A673 (cell line): ENCODE data around the gene ZNF688. TPM values are rescaled to one million over a fixed set of nuclear protein-coding genes. Genes with fewer than 3 reads are reported as not detected.
"Not testable (repeated sequence)": the region's sequence is repeated elsewhere in the genome, so short reads cannot be mapped to it uniquely, and the experiment has no call there.

ENCODE experiments used
- BruUV-seq: library from RNA; stranded (reverse); fragments of 400-500 nt; replicated peaks from 2 replicates; lab custom pipeline; 2021; lab: Mats Ljungman, UMichigan
- CTCF ChIA-PET: fragments of 300-600 bp; sonication (Branson Sonifier 250); formaldehyde crosslinking; loops from one replicate; lab custom pipeline; 2022; ENCODE audit warnings: antibody characterized with exemption; lab: Charles Lee
- POLR2A ChIA-PET: fragments of 300-600 bp; sonication (Branson Sonifier 250); formaldehyde crosslinking; loops from one replicate; lab custom pipeline; 2022; ENCODE audit warnings: antibody characterized with exemption; ENCODE audit not compliant: low non-redundant PET; lab: Charles Lee
- DNase-seq: peaks from one replicate; pipeline ENCODE4 v3.0.0-alpha.2; 2015; ENCODE audit warnings: low spot score
- H3K27ac ChIP-seq: fragments of 200-600 bp; sonication (generic); 2 replicates; pipeline ENCODE4 v1.5.1; 2016; ENCODE audit warnings: mixed run types, low read depth, mild to moderate bottlenecking, mixed read lengths, antibody characterized with exemption, low read length; ENCODE audit not compliant: poor library complexity, severe bottlenecking
- H3K27me3 ChIP-seq: fragments of 200-600 bp; sonication (generic); replicated peaks from 2 replicates; pipeline ENCODE4 v1.6.1; 2017; ENCODE audit warnings: mixed run types, low read depth, mild to moderate bottlenecking, mixed read lengths, antibody characterized with exemption, low read length; ENCODE audit not compliant: insufficient read depth, poor library complexity
- H3K36me3 ChIP-seq: fragments of 200-600 bp; sonication (generic); 2 replicates; pipeline ENCODE4 v1.6.1; 2016; ENCODE audit warnings: mixed run types, mild to moderate bottlenecking, mixed read lengths, antibody characterized with exemption, low read length; ENCODE audit not compliant: insufficient read depth, poor library complexity, severe bottlenecking
- H3K4me1 ChIP-seq: fragments of 200-600 bp; sonication (generic); 2 replicates; pipeline ENCODE4 v1.6.1; 2017; ENCODE audit warnings: mixed run types, mild to moderate bottlenecking, mixed read lengths, antibody characterized with exemption, low read length; ENCODE audit not compliant: insufficient read depth, poor library complexity, severe bottlenecking
- H3K4me3 ChIP-seq: fragments of 200-600 bp; sonication (generic); 2 replicates; pipeline ENCODE4 v1.5.1; 2016; ENCODE audit warnings: low read depth, mixed run types, mild to moderate bottlenecking, mixed read lengths, low read length; ENCODE audit not compliant: poor library complexity, severe bottlenecking
- H3K9me3 ChIP-seq: fragments of 200-600 bp; sonication (generic); 2 replicates; pipeline ENCODE4 v1.6.1; 2016; ENCODE audit warnings: mixed run types, low read depth, mild to moderate bottlenecking, mixed read lengths, antibody characterized with exemption, low read length; ENCODE audit not compliant: poor library complexity, severe bottlenecking
- EZH2 ChIP-seq: fragments of 200-600 bp; sonication (generic); IDR thresholded peaks from 2 replicates; pipeline ENCODE4 v1.6.1; 2017; ENCODE audit warnings: borderline replicate concordance, low read depth, mild to moderate bottlenecking, mixed read lengths, antibody characterized with exemption, low read length; ENCODE audit not compliant: poor library complexity, severe bottlenecking
- intact Hi-C: fragments of 100-400 bp; cut with micrococcal nuclease; formaldehyde crosslinking; loops from one replicate; pipeline ENCODE4 v1.10.0; 2022; ENCODE audit not compliant: unreplicated experiment
- total RNA-seq: library from RNA; stranded (reverse); gene quantifications from 2 replicates; pipeline ENCODE4 v1.2.3, GENCODE V29; 2021
- TF ChIP-seq, protein P1 (sequence below): fragments of 300-800, 200-600 bp; sonication (generic); conservative IDR thresholded peaks from 2 replicates; pipeline ENCODE4 v1.5.1; 2017; ENCODE audit warnings: low read depth, mild to moderate bottlenecking, antibody characterized with exemption, low read length, moderate library complexity, mixed read lengths

ZNF688 gene
- total RNA-seq, 1 experiment from 2014 or later: 8.5 TPM

DNA sequence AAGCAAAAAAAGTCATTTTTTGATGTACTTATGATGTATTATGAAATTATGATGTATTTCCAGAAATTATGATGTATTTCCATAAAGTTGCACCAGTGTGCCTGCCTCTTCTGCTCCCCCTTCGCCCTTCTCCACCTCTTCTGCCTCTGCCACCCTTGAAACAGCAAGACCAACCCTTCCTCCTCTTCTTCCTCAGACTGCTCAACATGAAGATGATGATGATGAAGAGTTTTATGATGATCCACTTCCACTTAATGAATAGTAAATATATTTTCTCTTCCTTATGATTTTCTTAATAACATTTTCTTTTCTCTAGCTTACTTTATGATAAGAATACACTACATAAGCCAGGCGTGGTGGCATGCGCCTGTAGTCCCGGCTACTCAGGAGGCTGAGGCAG, 21.4 kb upstream of the ZNF688 start:
- Histone ChIP-seq H3K4me3 (no peak overlapping the region), H3K27ac (no peak overlapping the region), H3K27me3 (no peaks in the 10 kb centered on the region), H3K4me1 (no peaks in the 10 kb centered on the region), H3K9me3 (no peaks in the 10 kb centered on the region), H3K36me3 (peaks cover 4% of the 10 kb centered on the region)
- intact Hi-C loops: no loop called here
- BruUV-seq: no TSS peak
- TF ChIP-seq, protein P1, sequence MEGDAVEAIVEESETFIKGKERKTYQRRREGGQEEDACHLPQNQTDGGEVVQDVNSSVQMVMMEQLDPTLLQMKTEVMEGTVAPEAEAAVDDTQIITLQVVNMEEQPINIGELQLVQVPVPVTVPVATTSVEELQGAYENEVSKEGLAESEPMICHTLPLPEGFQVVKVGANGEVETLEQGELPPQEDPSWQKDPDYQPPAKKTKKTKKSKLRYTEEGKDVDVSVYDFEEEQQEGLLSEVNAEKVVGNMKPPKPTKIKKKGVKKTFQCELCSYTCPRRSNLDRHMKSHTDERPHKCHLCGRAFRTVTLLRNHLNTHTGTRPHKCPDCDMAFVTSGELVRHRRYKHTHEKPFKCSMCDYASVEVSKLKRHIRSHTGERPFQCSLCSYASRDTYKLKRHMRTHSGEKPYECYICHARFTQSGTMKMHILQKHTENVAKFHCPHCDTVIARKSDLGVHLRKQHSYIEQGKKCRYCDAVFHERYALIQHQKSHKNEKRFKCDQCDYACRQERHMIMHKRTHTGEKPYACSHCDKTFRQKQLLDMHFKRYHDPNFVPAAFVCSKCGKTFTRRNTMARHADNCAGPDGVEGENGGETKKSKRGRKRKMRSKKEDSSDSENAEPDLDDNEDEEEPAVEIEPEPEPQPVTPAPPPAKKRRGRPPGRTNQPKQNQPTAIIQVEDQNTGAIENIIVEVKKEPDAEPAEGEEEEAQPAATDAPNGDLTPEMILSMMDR: no peak
- no peak for TF ChIP-seq EZH2
- no peak for DNase-seq
- ChIA-PET POLR2A (no interaction called here), CTCF (interaction anchor here (1.2 kb wide), 1 partner anchor 23 kb away, joined by 3 read pairs; no protein-coding TSS in a partner anchor)

DNA sequence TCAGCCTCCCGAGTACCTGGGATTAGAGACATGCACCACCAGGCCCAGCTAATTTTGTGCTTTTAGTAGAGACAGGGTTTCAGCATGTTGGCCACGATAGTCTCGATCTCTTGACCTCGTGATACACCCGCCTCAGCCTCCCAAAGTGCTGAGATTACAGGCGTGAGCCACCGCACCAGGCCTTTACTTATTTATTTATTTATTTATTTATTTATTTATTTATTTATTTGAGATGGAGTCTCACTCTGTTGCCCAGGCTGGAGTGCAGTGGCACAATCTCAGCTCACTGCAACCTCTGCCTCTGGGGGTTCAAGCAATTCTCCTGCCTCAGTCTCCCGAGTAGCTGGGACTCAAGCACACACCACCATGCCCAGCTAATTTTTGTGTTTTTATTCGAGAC, 19.4 kb upstream of the ZNF688 start:
- CTCF ChIA-PET, H3K27ac ChIP-seq, POLR2A ChIA-PET, intact Hi-C loops, H3K4me3 ChIP-seq, H3K27me3 ChIP-seq, H3K4me1 ChIP-seq, BruUV-seq, DNase-seq, H3K9me3 ChIP-seq: not testable (repeated sequence)
- peaks cover 13% of the 10 kb centered on the region for H3K36me3 ChIP-seq

- intact Hi-C loops, H3K4me1 ChIP-seq, DNase-seq, POLR2A ChIA-PET, BruUV-seq, H3K27ac ChIP-seq, H3K27me3 ChIP-seq, H3K4me3 ChIP-seq, H3K9me3 ChIP-seq, CTCF ChIA-PET: not testable (repeated sequence)
- H3K36me3 ChIP-seq: peaks cover 13% of the 10 kb centered on the region
These were observed 18.1 kb upstream of the ZNF688 start for GRCh38 chr16:30589582-30589981.

- Histone ChIP-seq H3K27me3 (no peaks in the 10 kb centered on the region), H3K9me3 (no peaks in the 10 kb centered on the region), H3K27ac (no peak overlapping the region), H3K4me3 (no peak overlapping the region), H3K36me3 (peaks cover 18% of the 10 kb centered on the region), H3K4me1 (peaks cover 5% of the 10 kb centered on the region)
- BruUV-seq: no TSS peak
- intact Hi-C loops: no loop called here
- ChIA-PET POLR2A (no interaction called here), CTCF (no interaction called here)
- no peak for TF ChIP-seq EZH2
- TF ChIP-seq, protein P1: no peak
- DNase-seq: no peak
These were observed 17.1 kb upstream of the ZNF688 start for GRCh38 chr16:30588651-30589050.
